ENCODE measurements around the gene HTR4.
"Not testable (repeated sequence)": the region's sequence is repeated elsewhere in the genome, so short reads cannot be mapped to it uniquely, and the experiment has no call there.

The HTR4 gene

GRCh38 chr5:148529450-148529849, 124.9 kb downstream of the HTR4 start:
- DNase-seq = not testable (repeated sequence)

- no peak for DNase-seq
Measured at GRCh38 chr5:148524721-148525120, 129.6 kb downstream of the HTR4 start.

- DNase-seq = no peak
Measured at GRCh38 chr5:148523139-148523538, 131.2 kb downstream of the HTR4 start.

GRCh38 chr5:148515460-148515859, 138.9 kb downstream of the HTR4 start:
- DNase-seq = no peak

- no peak for DNase-seq
Measured at GRCh38 chr5:148514344-148514743, 140.0 kb downstream of the HTR4 start.

- DNase-seq = no peak
Measured at GRCh38 chr5:148512498-148512897, 141.8 kb downstream of the HTR4 start.

- no peak for DNase-seq
Measured at GRCh38 chr5:148511810-148512347, 142.4 kb downstream of the HTR4 start.

- DNase-seq = no peak
Measured at GRCh38 chr5:148509893-148510292, 144.4 kb downstream of the HTR4 start.

- no peak for DNase-seq
Measured at GRCh38 chr5:148507648-148508047, 146.7 kb downstream of the HTR4 start.

- no peak for DNase-seq
Measured at GRCh38 chr5:148499452-148499851, 154.9 kb downstream of the HTR4 start.

GRCh38 chr5:148497757-148498156, 156.6 kb downstream of the HTR4 start:
- no peak for DNase-seq

- DNase-seq = no peak
Measured at GRCh38 chr5:148492351-148492750, 162.0 kb downstream of the HTR4 start.

- DNase-seq = no peak
Measured at GRCh38 chr5:148491793-148492184, 162.5 kb downstream of the HTR4 start.

GRCh38 chr5:148491015-148491792, 163.1 kb downstream of the HTR4 start:
- no peak for DNase-seq

GRCh38 chr5:148488757-148489156, 165.6 kb downstream of the HTR4 start:
- DNase-seq = no peak

GRCh38 chr5:148486456-148486855, 167.9 kb downstream of the HTR4 start:
- DNase-seq = no peak

- DNase-seq = no peak
Measured at GRCh38 chr5:148484651-148485050, 169.7 kb downstream of the HTR4 start.

- no peak for DNase-seq
Measured at GRCh38 chr5:148483750-148484149, 170.6 kb downstream of the HTR4 start.

- DNase-seq = no peak
Measured at GRCh38 chr5:148482697-148483462, 171.4 kb downstream of the HTR4 start.

GRCh38 chr5:148482196-148482595, 172.1 kb downstream of the HTR4 start:
- no peak for DNase-seq

GRCh38 chr5:148477429-148477828, 176.9 kb downstream of the HTR4 start:
- no peak for DNase-seq

GRCh38 chr5:148476302-148476701, 178.0 kb downstream of the HTR4 start:
- DNase-seq = no peak

GRCh38 chr5:148474025-148474511, 180.3 kb downstream of the HTR4 start:
- no peak for DNase-seq

- DNase-seq = no peak
Measured at GRCh38 chr5:148471379-148471778, 182.9 kb downstream of the HTR4 start.
